GM12892 (cell line): ENCODE measurements around the gene PRM1.

Experiments
- POLR2A ChIP-seq: IDR thresholded peaks from 2 replicates; pipeline ENCODE4 v1.6.1; 2011; ENCODE audit warnings: low read depth, low read length, control low read depth
- TAF1 ChIP-seq: IDR thresholded peaks from 2 replicates; pipeline ENCODE4 v1.6.1; 2011; ENCODE audit warnings: low read depth, mild to moderate bottlenecking, control low read depth, low read length, borderline replicate concordance

DNA sequence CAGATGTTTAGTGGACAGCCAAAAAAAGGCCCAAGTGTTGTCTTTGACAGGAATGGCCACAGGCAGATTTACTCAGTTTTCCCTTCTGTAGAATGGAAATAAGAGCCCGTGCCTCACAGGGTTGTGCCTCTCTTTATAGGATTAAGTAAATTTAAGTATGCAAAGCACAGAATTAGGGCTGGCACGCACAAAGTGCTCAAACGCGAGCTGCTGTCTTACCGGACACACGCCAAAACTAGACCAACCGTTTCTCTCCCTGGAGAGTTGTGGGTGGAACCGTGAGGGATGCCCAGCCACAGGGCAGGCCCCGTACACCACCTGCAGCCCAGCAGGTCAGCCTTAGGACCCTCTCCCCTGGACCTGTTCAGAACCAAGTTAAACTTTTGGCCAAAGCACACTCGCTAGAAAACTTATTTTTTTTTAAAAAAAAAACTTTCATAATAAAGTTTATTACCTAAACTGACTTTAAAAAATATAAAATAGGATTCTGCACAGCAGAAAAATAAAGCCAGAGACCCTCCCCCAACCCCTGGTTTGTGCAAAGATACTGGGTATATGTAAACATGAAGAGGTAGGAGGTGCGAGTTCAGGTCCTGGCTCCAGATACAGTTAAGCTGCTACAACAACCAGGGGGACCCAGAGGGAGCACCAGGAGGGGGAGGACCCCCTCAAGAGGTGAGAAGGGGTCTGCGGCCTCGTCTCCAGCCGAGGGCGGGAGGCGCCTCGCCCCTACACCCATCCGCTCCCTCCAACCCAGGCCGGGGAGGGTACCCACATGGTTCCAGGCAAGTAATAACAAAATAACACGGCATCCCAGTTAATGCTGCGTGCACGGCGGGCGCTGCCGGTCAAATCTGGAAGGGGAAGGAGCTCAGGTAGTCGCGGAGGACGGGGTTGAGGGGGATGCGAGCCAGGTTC is 26.9 kb downstream of the PRM1 start:
- peak; percentile 44; the same call in 1 of the 2 replicates for TF ChIP-seq POLR2A
- no peak for TF ChIP-seq TAF1
